Lower lobe of right lung (tissue), 2 donors: Measurements from ENCODE around the gene EMC1. TPM values are rescaled to one million over a fixed set of nuclear protein-coding genes. Genes with fewer than 3 reads are reported as not detected.
A peak's percentile ranks its signal among the peaks of the same experiment; 100 is the strongest.

Source experiments
- ATAC-seq, 2 donors: fragments of 200-7000 bp; cut with Tn5 transposase; one replicate each; pipeline ENCODE4 v1.9.1; 2020 to 2022; ENCODE audit warnings: mild to moderate bottlenecking in 2 of 2, moderate library complexity in 2 of 2
- DNase-seq: peaks from one replicate; pipeline ENCODE4 v3.0.0-alpha.2; 2020
- H3K27ac ChIP-seq: fragments of 200-600 bp; one replicate; pipeline ENCODE4 v1.8.0; 2022
- H3K27me3 ChIP-seq: fragments of 200-600 bp; one replicate; pipeline ENCODE4 v1.8.0; 2022; ENCODE audit warnings: low read depth
- H3K36me3 ChIP-seq: fragments of 200-600 bp; one replicate; pipeline ENCODE4 v1.8.0; 2022; ENCODE audit warnings: mild to moderate bottlenecking
- H3K4me1 ChIP-seq: fragments of 200-600 bp; one replicate; pipeline ENCODE4 v1.8.0; 2022
- H3K4me3 ChIP-seq: fragments of 200-600 bp; one replicate; pipeline ENCODE4 v1.8.0; 2022; ENCODE audit warnings: mild to moderate bottlenecking
- H3K9me3 ChIP-seq: fragments of 200-600 bp; one replicate; pipeline ENCODE4 v1.8.0; 2022
- intact Hi-C: fragments of 100-400 bp; cut with DNase I; formaldehyde crosslinking; loops from one replicate; pipeline ENCODE4 v1.11.0; 2022
- total RNA-seq: library from RNA; stranded (reverse); fragmentation: NEBNext Ultra II Directional; extraction: Animal tissue kit (Norgen Biotek cat#: 25700); gene quantifications from one replicate; pipeline ENCODE4 v1.2.1, GENCODE V29; 2021
- TF ChIP-seq, protein P1 (sequence below): fragments of 200-600 bp; IDR thresholded peaks from one replicate; pipeline ENCODE4 v1.8.0; 2022; ENCODE audit warnings: antibody characterized with exemption, mild to moderate bottlenecking
- donor health status: DM: no; HTN: yes; CAD: no; lungs with severe emphysema.

EMC1 gene
- total RNA-seq, 1 donor from 2014 or later = 39.2 TPM

DNA sequence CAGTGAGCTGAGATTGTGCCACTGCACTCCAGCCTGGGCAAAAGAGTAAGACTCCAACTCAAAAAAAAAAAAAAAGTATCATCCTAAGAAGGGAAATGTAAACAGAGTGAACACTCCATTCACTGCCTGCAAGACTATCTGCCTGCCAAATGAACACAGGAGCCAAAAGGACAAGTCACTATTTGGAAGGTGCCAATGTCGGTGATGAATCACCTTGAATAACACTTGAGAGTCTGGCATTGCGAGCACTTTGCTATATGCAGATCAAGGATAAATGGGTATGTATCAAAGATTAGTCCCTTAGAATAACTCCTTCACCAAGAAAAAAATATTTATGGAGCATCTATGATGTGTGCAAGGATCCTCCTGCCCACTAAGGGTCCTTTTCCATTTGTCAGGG, 47.9 kb downstream of the EMC1 start:
- ATAC-seq (peak; percentile 79 to 91), DNase-seq (no peak)
- intact Hi-C loops = no loop called here
- Histone ChIP-seq H3K4me3 (no peak overlapping the region), H3K9me3 (no peaks in the 10 kb centered on the region), H3K27ac (no peak overlapping the region), H3K27me3 (no peaks in the 10 kb centered on the region), H3K36me3 (peaks cover 40% of the 10 kb centered on the region), H3K4me1 (peaks cover 37% of the 10 kb centered on the region)
- TF ChIP-seq, protein P1, sequence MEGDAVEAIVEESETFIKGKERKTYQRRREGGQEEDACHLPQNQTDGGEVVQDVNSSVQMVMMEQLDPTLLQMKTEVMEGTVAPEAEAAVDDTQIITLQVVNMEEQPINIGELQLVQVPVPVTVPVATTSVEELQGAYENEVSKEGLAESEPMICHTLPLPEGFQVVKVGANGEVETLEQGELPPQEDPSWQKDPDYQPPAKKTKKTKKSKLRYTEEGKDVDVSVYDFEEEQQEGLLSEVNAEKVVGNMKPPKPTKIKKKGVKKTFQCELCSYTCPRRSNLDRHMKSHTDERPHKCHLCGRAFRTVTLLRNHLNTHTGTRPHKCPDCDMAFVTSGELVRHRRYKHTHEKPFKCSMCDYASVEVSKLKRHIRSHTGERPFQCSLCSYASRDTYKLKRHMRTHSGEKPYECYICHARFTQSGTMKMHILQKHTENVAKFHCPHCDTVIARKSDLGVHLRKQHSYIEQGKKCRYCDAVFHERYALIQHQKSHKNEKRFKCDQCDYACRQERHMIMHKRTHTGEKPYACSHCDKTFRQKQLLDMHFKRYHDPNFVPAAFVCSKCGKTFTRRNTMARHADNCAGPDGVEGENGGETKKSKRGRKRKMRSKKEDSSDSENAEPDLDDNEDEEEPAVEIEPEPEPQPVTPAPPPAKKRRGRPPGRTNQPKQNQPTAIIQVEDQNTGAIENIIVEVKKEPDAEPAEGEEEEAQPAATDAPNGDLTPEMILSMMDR = no peak

GRCh38 chr1:19202396-19202795, 48.9 kb downstream of the EMC1 start:
- TF ChIP-seq, protein P1 = no peak
- Histone ChIP-seq H3K4me1 (peaks cover 27% of the 10 kb centered on the region), H3K27me3 (no peaks in the 10 kb centered on the region), H3K36me3 (peaks cover 50% of the 10 kb centered on the region), H3K9me3 (no peaks in the 10 kb centered on the region), H3K4me3 (no peak overlapping the region), H3K27ac (no peak overlapping the region)
- no peak for ATAC-seq
- DNase-seq = no peak
- intact Hi-C loops = no loop called here

DNA sequence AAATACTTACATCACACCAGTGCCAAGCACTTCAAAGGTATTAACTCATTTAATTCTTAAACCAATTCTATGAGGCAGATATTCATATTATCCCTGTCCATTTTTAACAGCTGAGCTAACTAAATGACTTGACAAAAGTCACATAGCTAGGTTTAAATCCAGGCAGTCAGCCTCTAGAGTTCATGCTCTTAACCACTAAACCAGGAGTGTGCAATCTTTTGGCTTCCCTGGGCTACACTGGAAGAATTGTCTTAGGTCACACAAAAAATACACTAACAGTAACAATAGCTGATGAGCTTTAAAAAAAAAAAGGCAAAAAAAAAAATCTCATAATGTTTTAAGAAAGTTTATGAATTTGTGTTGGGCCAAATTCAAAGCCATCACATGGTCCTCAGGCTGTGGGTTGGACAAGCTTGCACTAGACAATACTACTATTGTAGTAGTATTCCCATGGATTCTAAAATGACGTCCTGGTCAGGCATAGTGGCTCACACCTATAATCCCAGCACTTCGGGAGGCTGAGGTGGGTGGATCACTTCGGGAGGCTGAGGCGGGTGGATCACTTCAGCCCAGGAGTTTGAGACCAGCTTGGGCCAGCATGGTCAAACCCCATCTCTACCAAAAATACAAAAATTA, 51.2 kb downstream of the EMC1 start:
- Histone ChIP-seq H3K36me3 (peaks cover 67% of the 10 kb centered on the region), H3K27me3 (no peaks in the 10 kb centered on the region), H3K27ac (no peak overlapping the region), H3K4me1 (peaks cover 10% of the 10 kb centered on the region), H3K4me3 (no peak overlapping the region), H3K9me3 (no peaks in the 10 kb centered on the region)
- no peak for DNase-seq
- TF ChIP-seq, protein P1 = no peak
- intact Hi-C loops = no loop called here
- ATAC-seq = no peak

GRCh38 chr1:19199329-19199968, 51.9 kb downstream of the EMC1 start:
- peaks cover 73% of the 10 kb centered on the region for H3K36me3 ChIP-seq
- TF ChIP-seq, protein P1 = no peak
- DNase-seq (no peak), ATAC-seq (no peak)
- no peaks in the 10 kb centered on the region for H3K27me3 ChIP-seq
- peaks cover 3% of the 10 kb centered on the region for H3K4me1 ChIP-seq
- no peak overlapping the region for H3K27ac ChIP-seq
- intact Hi-C loops = no loop called here
- H3K4me3 ChIP-seq = no peak overlapping the region
- H3K9me3 ChIP-seq = no peaks in the 10 kb centered on the region

GRCh38 chr1:19198820-19199219, 52.5 kb downstream of the EMC1 start:
- intact Hi-C loops = no loop called here
- Histone ChIP-seq H3K36me3 (peaks cover 80% of the 10 kb centered on the region), H3K4me3 (no peak overlapping the region), H3K9me3 (no peaks in the 10 kb centered on the region), H3K27me3 (no peaks in the 10 kb centered on the region), H3K27ac (no peak overlapping the region), H3K4me1 (no peaks in the 10 kb centered on the region)
- DNase-seq (no peak), ATAC-seq (no peak)
- TF ChIP-seq, protein P1 = no peak
